ENCODE results near the gene CEP250.
"Not testable (repeated sequence)": the region's sequence is repeated elsewhere in the genome, so short reads cannot be mapped to it uniquely, and the experiment has no call there.

- TF ChIP-seq POLR2A, CTCF, EP300 (IDR thresholded peaks at IDR 0.05): not testable (repeated sequence)
Observed at GRCh38 chr20:35457539-35457938, 2.1 kb downstream of the CEP250 start.
